ENCODE measurements around the gene GJA4. TPM values are rescaled to one million over a fixed set of nuclear protein-coding genes. Genes with fewer than 3 reads are reported as not detected.
"Not testable (repeated sequence)": the region's sequence is repeated elsewhere in the genome, so short reads cannot be mapped to it uniquely, and the experiment has no call there.

The GJA4 gene
- total and polyA plus RNA-seq, 2 of the 8 experiments (the other 6 are each of a cell fraction or from before 2014, with no cell fraction given) = 3.2 to 3.9 TPM

- no peak for TF ChIP-seq SRF (IDR thresholded peaks at IDR 0.05; ENCODE audit: low read depth, low read length)
- no peak for TF ChIP-seq USF2 (IDR thresholded peaks at IDR 0.05; ENCODE audit: low read length)
- TF ChIP-seq ATF3 (IDR thresholded peaks at IDR 0.05; ENCODE audit: insufficient read depth, low read depth, low read length) = no peak
- no peak for TF ChIP-seq BRCA1 (IDR thresholded peaks at IDR 0.05; ENCODE audit: low read depth, low read length)
Observed at GRCh38 chr1:34771573-34772371, 21.0 kb upstream of the GJA4 start (continued).

DNA sequence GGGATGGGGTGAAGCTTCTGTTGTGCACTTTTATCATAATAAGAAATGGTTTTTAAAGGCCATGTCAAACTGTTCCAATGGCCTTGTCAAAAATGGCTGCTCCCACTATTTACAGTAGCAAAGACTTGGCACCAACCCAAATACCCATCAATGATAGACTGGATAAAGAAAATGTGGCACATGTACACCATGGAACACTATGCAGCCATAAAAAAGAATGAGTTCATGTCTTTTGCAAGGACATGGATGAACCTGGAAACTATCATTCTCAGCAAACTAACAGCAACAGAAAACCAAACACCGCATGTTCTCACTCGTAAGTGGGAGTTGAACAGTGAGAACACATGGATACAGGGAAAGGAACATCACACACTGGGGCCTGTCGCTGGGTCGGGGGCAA is 19.7 kb upstream of the GJA4 start:
- FAIRE-seq = not testable (repeated sequence)

More for the DNA sequence above, 19.7 kb upstream of the GJA4 start:
- H3K79me2 ChIP-seq (ENCODE audit: control insufficient read depth in 1 of 2, insufficient read depth in 2 of 2, low read length in 2 of 2); H4K91ac ChIP-seq (replicated peaks; ENCODE audit: insufficient read length, low read length); H3K79me1 ChIP-seq (ENCODE audit: low read depth, low read length); H4K8ac ChIP-seq (ENCODE audit: extremely low read depth, insufficient read depth, low read length); H2BK5ac ChIP-seq (ENCODE audit: low read depth, low read length); H3K27ac ChIP-seq (ENCODE audit: low read depth, low read length); H3K9ac ChIP-seq (replicated peaks in 1 of 4; ENCODE audit: extremely low read depth in 1 of 4, low read depth in 3 of 4, low read length in 3 of 4); H2BK120ac ChIP-seq (replicated peaks; ENCODE audit: low read depth, low read length); DNase-seq (ENCODE audit: low read depth in 1 of 2, low spot score in 2 of 2); H3K23ac ChIP-seq (ENCODE audit: insufficient read length); H4K5ac ChIP-seq (ENCODE audit: insufficient read length, low read depth, low read length); H3K4me1 ChIP-seq (replicated peaks in 1 of 4; ENCODE audit: control insufficient read depth in 3 of 4, insufficient read depth in 4 of 4, low read length in 3 of 4); H3K14ac ChIP-seq (ENCODE audit: insufficient read length); H3K4ac ChIP-seq (replicated peaks; ENCODE audit: insufficient read length, low read depth, low read length); H2BK15ac ChIP-seq (ENCODE audit: low read length); H3K36me3 ChIP-seq (ENCODE audit: control insufficient read depth in 2 of 4, insufficient read depth in 4 of 4, low read length in 3 of 4); H3K27me3 ChIP-seq (replicated peaks in 1 of 4; ENCODE audit: control insufficient read depth in 3 of 4, extremely low read depth in 1 of 4, insufficient read depth in 3 of 4, low read length in 3 of 4); H4K20me1 ChIP-seq (replicated peaks in 1 of 2; ENCODE audit: control insufficient read depth in 1 of 2, insufficient read depth in 2 of 2, low read length in 2 of 2); H3K4me2 ChIP-seq (ENCODE audit: insufficient read depth in 1 of 2, low read depth in 2 of 2, low read length in 2 of 2); H3K9me3 ChIP-seq (ENCODE audit: insufficient read depth in 2 of 2, low read depth in 1 of 2, low read length in 1 of 2); H3K23me2 ChIP-seq (ENCODE audit: low read depth, low read length); H2AK5ac ChIP-seq (ENCODE audit: low read depth, low read length); H2BK12ac ChIP-seq (ENCODE audit: low read depth, low read length); H2BK20ac ChIP-seq (ENCODE audit: low read length); POLR2A ChIA-PET (ENCODE audit: partially characterized antibody); H3K18ac ChIP-seq (ENCODE audit: extremely low read depth, low read length); H2AFZ ChIP-seq (ENCODE audit: low read length); H3K4me3 ChIP-seq (ENCODE audit: extremely low read depth in 1 of 4, insufficient read depth in 2 of 4, low read depth in 3 of 4, low read length in 4 of 4); H3K56ac ChIP-seq (replicated peaks; ENCODE audit: insufficient read length, low read depth, low read length): not testable (repeated sequence)
- WGBS, 2 experiments (ENCODE audit: extremely low coverage in 1 of 2, insufficient coverage in 1 of 2, insufficient read length in 1 of 2, insufficient replicate concordance in 2 of 2, low coverage in 1 of 2, low lambda C conversion rate in 2 of 2, missing lambda C conversion rate in 1 of 2) = 90% methylated on average over 4 of the region's 4 CpGs; no CpG with 5 or more reads in 1 of the 2 experiments
- CTCF ChIA-PET (ENCODE audit: partially characterized antibody) = interaction anchor here (1.8 kb wide), 1 partner anchor 13 kb away, joined by 8 read pairs; no protein-coding TSS in a partner anchor
